ENCODE measurements around the gene PTPN6. TPM values are rescaled to one million over a fixed set of nuclear protein-coding genes. Genes with fewer than 3 reads are reported as not detected.

Gene PTPN6
- total RNA-seq (70.8 TPM), polyA plus RNA-seq (ENCODE audit: insufficient read depth, low read depth, low replicate concordance) (38.0 TPM)
- long read RNA-seq, donor 1, partial matches to known transcripts, result 0 of 1 reads
- long read RNA-seq, donor 1, other reads (novel, unspliced or antisense), result 0 of 1 reads
- long read RNA-seq, donor 2, partial matches to known transcripts, result 0 of 3 reads
- long read RNA-seq, donor 2, other reads (novel, unspliced or antisense), result 0 of 3 reads
- long read RNA-seq, donor 3, partial matches to known transcripts, result 0 of 2 reads
- long read RNA-seq, donor 3, other reads (novel, unspliced or antisense), result 0 of 2 reads
- long read RNA-seq, donor 4, result 0 reads
- long read RNA-seq, donor 5, result 0 reads
- long read RNA-seq, donor 6, partial matches to known transcripts, result 0 of 1 reads
- long read RNA-seq, donor 6, other reads (novel, unspliced or antisense), result 0 of 1 reads
- long read RNA-seq, donor 7, transcript PTPN6-202 (16 exons, 2,159 nt), result minor isoform, 8 of 39 reads
- long read RNA-seq, donor 7, transcript PTPN6-201 (16 exons, 2,245 nt), result major isoform, 13 of 39 reads
- long read RNA-seq, donor 7, partial matches to known transcripts, result 12 of 39 reads
- long read RNA-seq, donor 7, other reads (novel, unspliced or antisense), result 5 of 39 reads
- long read RNA-seq, donor 8, partial matches to known transcripts, result 0 of 3 reads
- long read RNA-seq, donor 8, other reads (novel, unspliced or antisense), result 0 of 3 reads
- long read RNA-seq, donor 9, partial matches to known transcripts, result 0 of 1 reads
- long read RNA-seq, donor 9, other reads (novel, unspliced or antisense), result 0 of 1 reads
- long read RNA-seq, donor 10, partial matches to known transcripts, result 5 of 6 reads
- long read RNA-seq, donor 10, other reads (novel, unspliced or antisense), result 0 of 6 reads

- intact Hi-C loops (cut with DNase I), result no loop called here
- peak within 1 kb of the TSS in 1 of 2 donors; percentile 33 for H3K27ac ChIP-seq (ENCODE audit: low read depth in 2 of 2, low read length in 2 of 2)
- H3K4me1 ChIP-seq (ENCODE audit: control insufficient read depth in 2 of 3, insufficient read depth in 2 of 3, low read depth in 1 of 3, low read length in 3 of 3), result peaks cover 0 to 11% (median 6%) of the 10 kb centered on the region in 3 donors
- peak in 1 of 5 donors; percentile 86 for DNase-seq
- no peak within 1 kb of the TSS for H3K4me3 ChIP-seq (ENCODE audit: low read length in 3 of 3)
- FAIRE-seq, result no peak
- no peaks in the 10 kb centered on the region for H3K36me3 ChIP-seq (ENCODE audit: control insufficient read depth in 2 of 3, insufficient read depth in 3 of 3, low read length in 3 of 3)
- H3K9me3 ChIP-seq (ENCODE audit: control insufficient read depth in 2 of 3, insufficient read depth in 1 of 3, low read length in 3 of 3), result no peaks in the 10 kb centered on the region
- TF ChIP-seq CTCF (IDR thresholded peaks at IDR 0.05; ENCODE audit: borderline replicate concordance, extremely low read depth, insufficient read depth), result no peak
- no peak within 1 kb of the TSS for H3K9ac ChIP-seq (ENCODE audit: low read length in 3 of 3)
- no peaks in the 10 kb centered on the region for H3K27me3 ChIP-seq (ENCODE audit: control insufficient read depth, insufficient read depth, low read length)
These were observed at the start of gene PTPN6 for GRCh38 chr12:6950811-6951540. PTPN6 (plus strand) TSS chr12:6951356; CDS start chr12:6951513, 157 bp downstream.

- no peak for TF ChIP-seq CTCF (IDR thresholded peaks at IDR 0.05; ENCODE audit: borderline replicate concordance, extremely low read depth, insufficient read depth)
- peaks cover 0 to 4% (median 0%) of the 10 kb centered on the region in 3 donors for H3K36me3 ChIP-seq (ENCODE audit: control insufficient read depth in 2 of 3, insufficient read depth in 3 of 3, low read length in 3 of 3)
- no peak overlapping the region for H3K27ac ChIP-seq (ENCODE audit: low read depth in 2 of 2, low read length in 2 of 2)
- H3K4me1 ChIP-seq (ENCODE audit: control insufficient read depth in 2 of 3, insufficient read depth in 2 of 3, low read depth in 1 of 3, low read length in 3 of 3), result peaks cover 0 to 11% (median 3%) of the 10 kb centered on the region in 3 donors
- no peak overlapping the region for H3K9ac ChIP-seq (ENCODE audit: low read length in 3 of 3)
- DNase-seq, result no peak
- intact Hi-C loops (cut with DNase I), result no loop called here
- H3K4me3 ChIP-seq (ENCODE audit: low read length in 3 of 3), result no peak overlapping the region
- FAIRE-seq, result no peak
- H3K27me3 ChIP-seq (ENCODE audit: control insufficient read depth, insufficient read depth, low read length), result no peaks in the 10 kb centered on the region
- no peaks in the 10 kb centered on the region for H3K9me3 ChIP-seq (ENCODE audit: control insufficient read depth in 2 of 3, insufficient read depth in 1 of 3, low read length in 3 of 3)
These were observed 48.7 kb upstream of the PTPN6 start for GRCh38 chr12:6902448-6902847.

- no peak for TF ChIP-seq CTCF (IDR thresholded peaks at IDR 0.05; ENCODE audit: borderline replicate concordance, extremely low read depth, insufficient read depth)
- peaks cover 0 to 11% (median 3%) of the 10 kb centered on the region in 3 donors for H3K4me1 ChIP-seq (ENCODE audit: control insufficient read depth in 2 of 3, insufficient read depth in 2 of 3, low read depth in 1 of 3, low read length in 3 of 3)
- no peak overlapping the region for H3K27ac ChIP-seq (ENCODE audit: low read depth in 2 of 2, low read length in 2 of 2)
- peak in 2 of 5 donors; percentile 57 to 58 for DNase-seq
- peaks cover 0 to 4% (median 0%) of the 10 kb centered on the region in 3 donors for H3K36me3 ChIP-seq (ENCODE audit: control insufficient read depth in 2 of 3, insufficient read depth in 3 of 3, low read length in 3 of 3)
- H3K27me3 ChIP-seq (ENCODE audit: control insufficient read depth, insufficient read depth, low read length), result no peaks in the 10 kb centered on the region
- intact Hi-C loops (cut with DNase I), result no loop called here
- H3K9me3 ChIP-seq (ENCODE audit: control insufficient read depth in 2 of 3, insufficient read depth in 1 of 3, low read length in 3 of 3), result no peaks in the 10 kb centered on the region
- peak overlapping the region in 1 of 3 donors; percentile 89 for H3K4me3 ChIP-seq (ENCODE audit: low read length in 3 of 3)
- FAIRE-seq, result no peak
- no peak overlapping the region for H3K9ac ChIP-seq (ENCODE audit: low read length in 3 of 3)
These were observed 47.4 kb upstream of the PTPN6 start for GRCh38 chr12:6903722-6904121.

Data from kidney (tissue), 22 donors.